ENCODE results near the gene COL27A1.
A peak's percentile ranks its signal among the peaks of the same experiment; 100 is the strongest.

COL27A1 gene

DNA sequence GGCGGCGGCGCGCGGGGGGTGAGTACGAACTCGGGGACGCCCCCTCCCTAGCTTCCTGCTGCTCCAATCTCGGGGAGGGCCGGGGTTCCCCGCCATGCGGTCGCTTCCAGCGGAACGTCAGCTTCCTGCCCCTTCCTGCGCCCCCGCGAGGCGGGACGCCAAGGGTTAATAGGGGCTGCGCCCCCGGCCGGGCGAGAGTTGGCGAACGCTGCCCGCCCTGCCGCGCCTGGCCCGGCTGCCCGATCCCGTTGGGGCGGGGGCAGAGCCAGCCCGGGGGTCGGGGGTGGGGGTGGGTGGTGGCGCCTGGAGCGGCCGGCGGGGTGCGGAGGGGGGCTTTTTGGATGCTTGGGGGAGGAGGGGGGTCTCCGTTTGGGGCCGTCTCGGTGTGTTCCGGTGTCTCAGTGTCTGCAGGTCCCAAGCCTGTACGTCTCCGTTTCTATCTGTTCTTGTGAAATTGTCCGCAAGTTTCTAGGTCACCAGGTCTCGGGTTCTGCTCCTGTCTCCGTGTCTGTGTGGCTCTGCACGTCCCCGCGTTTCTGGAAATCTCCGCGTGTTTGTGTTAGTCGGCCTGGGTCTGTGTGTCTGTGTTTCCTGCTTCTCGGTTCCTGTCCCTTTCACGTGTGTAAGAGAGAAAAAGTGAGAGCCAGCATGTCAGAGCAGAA lies 789 bp downstream of the COL27A1 start (continued):
- no peak for TF ChIP-seq ZNF792 (tag by site-specific recombination; IDR thresholded peaks at IDR 0.05)
- no peak for TF ChIP-seq ZNF223 (tag by site-specific recombination; IDR thresholded peaks at IDR 0.05)
- no peak for TF ChIP-seq ZEB2 (tag by site-specific recombination; IDR thresholded peaks at IDR 0.05)
- TF ChIP-seq ZNF311 (tag by site-specific recombination; IDR thresholded peaks at IDR 0.05; ENCODE audit: borderline replicate concordance): no peak
- no peak for TF ChIP-seq ZNF398 (tag by site-specific recombination; IDR thresholded peaks at IDR 0.05)
- TF ChIP-seq ZNF174 (tag by site-specific recombination; IDR thresholded peaks at IDR 0.05): no peak
- TF ChIP-seq GLIS1 (tag by site-specific recombination; IDR thresholded peaks at IDR 0.05): peak; percentile 69; the same call in 1 of the 2 replicates
- no peak for TF ChIP-seq YY2 (tag by site-specific recombination; IDR thresholded peaks at IDR 0.05)
- TF ChIP-seq CTCF (tag by site-specific recombination; IDR thresholded peaks at IDR 0.05): 0 out of 2 replicates have a peak, but pooled peaks have one; percentile 28
- no peak for TF ChIP-seq ZNF26 (tag by site-specific recombination; IDR thresholded peaks at IDR 0.05)
- no peak for TF ChIP-seq KLF17 (tag by site-specific recombination; IDR thresholded peaks at IDR 0.05)
- no peak for TF ChIP-seq GLI2 (tag by site-specific recombination; IDR thresholded peaks at IDR 0.05; ENCODE audit: borderline replicate concordance, low read depth)
- peak; percentile 59 for TF ChIP-seq ZIC2 (tag by site-specific recombination; IDR thresholded peaks at IDR 0.05)
- no peak for TF ChIP-seq YY1 (tag by site-specific recombination; IDR thresholded peaks at IDR 0.05)
- peak; percentile 56; the same call in 1 of the 2 replicates for TF ChIP-seq GLIS2 (tag by site-specific recombination; IDR thresholded peaks at IDR 0.05)
- TF ChIP-seq ZNF558 (tag by site-specific recombination; IDR thresholded peaks at IDR 0.05): no peak

- ChIA-PET CTCF (interaction anchor here (0.6 to 2.5 kb wide), 7 partner anchors 13 to 83 kb away, joined by 3 to 8 read pairs (median 3); no protein-coding TSS in a partner anchor), POLR2A (no interaction called here)
- Histone ChIP-seq H3K36me3 (ENCODE audit: control insufficient read depth in 2 of 2, insufficient read depth in 1 of 2, low read length in 2 of 2) (no peaks in the 10 kb centered on the region), H3K27ac (ENCODE audit: extremely low read depth, low read depth, low read length) (no peak overlapping the region; the same call in 1 of the 2 replicates), H3K4me3 (ENCODE audit: low read depth, low read length) (peak overlapping the region; percentile 66), H3K9me3 (ENCODE audit: control insufficient read depth, insufficient read depth, low read depth, low read length) (no peaks in the 10 kb centered on the region), H3K4me1 (ENCODE audit: control insufficient read depth, insufficient read depth, low read length) (no peaks in the 10 kb centered on the region; the same call in 1 of the 2 replicates)
- TF ChIP-seq ZFP69B (tag by site-specific recombination; IDR thresholded peaks at IDR 0.05) (0 out of 2 replicates have a peak, but pooled peaks have one; percentile 68), PRDM1 (tag by site-specific recombination; IDR thresholded peaks at IDR 0.05) (peak; percentile 76), IKZF3 (tag by site-specific recombination; IDR thresholded peaks at IDR 0.05) (peak; percentile 31; the same call in 1 of the 2 replicates), ZFP37 (tag by site-specific recombination; IDR thresholded peaks at IDR 0.05) (no peak), ZNF423 (tag by site-specific recombination; IDR thresholded peaks at IDR 0.05) (no peak), ZNF398 (tag by site-specific recombination; IDR thresholded peaks at IDR 0.05) (0 out of 2 replicates have a peak, but pooled peaks have one; percentile 5)
- TF ChIP-seq, protein P1, sequence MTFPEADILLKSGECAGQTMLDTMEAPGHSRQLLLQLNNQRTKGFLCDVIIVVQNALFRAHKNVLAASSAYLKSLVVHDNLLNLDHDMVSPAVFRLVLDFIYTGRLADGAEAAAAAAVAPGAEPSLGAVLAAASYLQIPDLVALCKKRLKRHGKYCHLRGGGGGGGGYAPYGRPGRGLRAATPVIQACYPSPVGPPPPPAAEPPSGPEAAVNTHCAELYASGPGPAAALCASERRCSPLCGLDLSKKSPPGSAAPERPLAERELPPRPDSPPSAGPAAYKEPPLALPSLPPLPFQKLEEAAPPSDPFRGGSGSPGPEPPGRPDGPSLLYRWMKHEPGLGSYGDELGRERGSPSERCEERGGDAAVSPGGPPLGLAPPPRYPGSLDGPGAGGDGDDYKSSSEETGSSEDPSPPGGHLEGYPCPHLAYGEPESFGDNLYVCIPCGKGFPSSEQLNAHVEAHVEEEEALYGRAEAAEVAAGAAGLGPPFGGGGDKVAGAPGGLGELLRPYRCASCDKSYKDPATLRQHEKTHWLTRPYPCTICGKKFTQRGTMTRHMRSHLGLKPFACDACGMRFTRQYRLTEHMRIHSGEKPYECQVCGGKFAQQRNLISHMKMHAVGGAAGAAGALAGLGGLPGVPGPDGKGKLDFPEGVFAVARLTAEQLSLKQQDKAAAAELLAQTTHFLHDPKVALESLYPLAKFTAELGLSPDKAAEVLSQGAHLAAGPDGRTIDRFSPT (tag by site-specific recombination; IDR thresholded peaks at IDR 0.05): peak; percentile 56; the same call in 1 of the 2 replicates
- TF ChIP-seq, protein P2, sequence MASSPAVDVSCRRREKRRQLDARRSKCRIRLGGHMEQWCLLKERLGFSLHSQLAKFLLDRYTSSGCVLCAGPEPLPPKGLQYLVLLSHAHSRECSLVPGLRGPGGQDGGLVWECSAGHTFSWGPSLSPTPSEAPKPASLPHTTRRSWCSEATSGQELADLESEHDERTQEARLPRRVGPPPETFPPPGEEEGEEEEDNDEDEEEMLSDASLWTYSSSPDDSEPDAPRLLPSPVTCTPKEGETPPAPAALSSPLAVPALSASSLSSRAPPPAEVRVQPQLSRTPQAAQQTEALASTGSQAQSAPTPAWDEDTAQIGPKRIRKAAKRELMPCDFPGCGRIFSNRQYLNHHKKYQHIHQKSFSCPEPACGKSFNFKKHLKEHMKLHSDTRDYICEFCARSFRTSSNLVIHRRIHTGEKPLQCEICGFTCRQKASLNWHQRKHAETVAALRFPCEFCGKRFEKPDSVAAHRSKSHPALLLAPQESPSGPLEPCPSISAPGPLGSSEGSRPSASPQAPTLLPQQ (tag by site-specific recombination; IDR thresholded peaks at IDR 0.05): 0 out of 2 replicates have a peak, but pooled peaks have one; percentile 28
Measured at GRCh38 chr9:114156657-114157421, 1.5 kb downstream of the COL27A1 start.

Data from HEK293 (cell line).